Amniotic stem cell (primary cell): ENCODE measurements around the gene RARA.
"Not testable (repeated sequence)": the region's sequence is repeated elsewhere in the genome, so short reads cannot be mapped to it uniquely, and the experiment has no call there.

Experiments
- DNase-seq: peaks from one replicate; lab custom pipeline; 2025; lab: John Stamatoyannopoulos, UW

RARA gene

DNA sequence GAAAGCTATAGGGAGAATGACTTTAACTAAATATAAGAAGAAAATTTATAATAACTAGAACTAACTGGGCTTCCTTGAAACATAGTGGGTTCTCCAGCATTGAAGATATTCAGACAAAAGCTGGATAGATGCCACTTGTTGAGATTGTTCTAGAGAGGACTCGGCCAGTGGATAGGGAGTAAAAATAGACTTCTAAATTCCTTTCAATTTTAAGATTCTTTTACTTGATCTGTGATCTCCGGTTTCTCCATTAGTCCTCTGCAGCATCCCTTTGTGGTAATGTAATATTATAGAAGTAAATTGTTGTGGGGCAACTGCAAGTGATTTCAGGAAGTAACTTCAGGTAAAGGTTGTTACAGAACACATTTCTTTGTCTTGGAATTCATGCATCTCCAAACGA lies 10.3 kb upstream of the RARA start:
- no peak for DNase-seq

DNA sequence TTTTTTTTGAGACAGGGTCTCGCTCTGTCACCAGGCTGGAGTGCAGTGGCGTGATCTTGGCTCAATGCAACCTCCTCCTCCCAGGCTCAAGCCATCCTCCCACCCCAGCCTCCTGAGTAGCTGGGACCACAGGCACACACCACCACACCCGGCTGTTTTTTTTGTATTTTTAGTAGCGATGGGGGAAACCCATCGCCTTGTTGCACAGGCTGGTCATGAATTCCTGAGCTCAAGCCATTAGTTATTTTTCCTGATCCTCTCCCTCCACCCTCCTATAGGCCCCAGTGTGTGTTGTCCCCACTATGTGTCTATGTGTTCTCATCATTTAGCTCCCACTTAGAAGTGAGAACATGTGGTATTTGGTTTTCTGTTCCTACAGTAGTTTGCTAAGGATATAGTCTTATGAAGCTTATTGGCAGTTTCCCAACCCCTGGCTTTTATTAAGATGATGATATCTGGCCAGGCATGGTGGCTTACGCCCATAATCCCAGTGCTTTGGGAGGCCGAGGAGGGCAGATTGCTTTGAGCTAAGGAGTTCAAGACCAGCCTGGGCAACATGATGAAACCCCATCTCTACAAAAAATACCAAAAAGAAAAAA lies 9.7 kb upstream of the RARA start:
- DNase-seq: not testable (repeated sequence)

DNA sequence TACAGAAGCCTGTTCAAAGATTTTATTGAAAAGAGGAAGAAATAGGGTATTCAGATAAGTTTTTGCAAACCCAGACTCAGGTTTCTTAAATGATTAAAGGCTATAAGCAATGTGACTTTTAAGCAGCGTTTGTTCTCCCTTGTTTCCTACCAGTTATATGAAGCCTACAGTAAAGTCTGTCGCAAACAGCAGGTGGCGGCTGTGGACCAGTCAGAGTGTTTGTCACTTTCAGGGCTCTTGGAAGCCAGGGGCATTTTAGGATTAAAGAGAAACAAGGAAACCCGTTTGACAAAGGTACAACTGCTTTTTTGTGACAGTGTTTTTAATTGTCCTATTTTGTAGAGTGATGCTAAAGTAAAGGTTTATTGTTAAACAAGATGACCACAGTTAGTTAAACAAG lies 7.7 kb upstream of the RARA start:
- DNase-seq: no peak

DNA sequence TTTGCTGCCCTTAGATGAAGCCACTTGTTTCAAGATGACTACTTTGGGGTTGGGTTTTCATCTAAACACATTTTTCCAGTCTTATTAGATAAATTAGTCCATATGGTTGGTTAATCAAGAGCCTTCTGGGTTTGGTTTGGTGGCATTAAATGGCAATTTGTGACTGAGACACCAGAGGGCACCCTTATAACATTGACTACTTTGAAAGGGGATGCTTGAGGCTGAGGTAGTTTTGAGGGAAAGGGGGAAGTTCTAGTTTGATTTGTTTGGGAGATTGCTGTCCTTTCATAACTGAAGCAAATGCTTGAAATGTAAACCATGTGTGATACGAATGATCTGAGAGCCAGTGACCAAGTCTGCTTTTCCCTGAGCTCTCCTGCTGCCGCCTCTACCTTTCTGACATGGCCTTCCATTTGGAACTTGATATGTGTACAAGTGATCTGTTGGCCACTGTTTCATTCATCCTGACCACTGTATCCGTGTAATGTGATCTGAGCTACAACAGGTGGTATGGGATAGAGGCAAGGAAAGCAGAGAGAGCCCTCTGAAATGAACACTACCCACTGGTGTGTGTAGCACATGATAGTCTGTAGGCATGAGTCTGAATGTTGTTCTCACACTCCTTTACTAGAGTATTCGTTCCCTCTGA lies 5.8 kb upstream of the RARA start:
- DNase-seq: peak; percentile 40

DNA sequence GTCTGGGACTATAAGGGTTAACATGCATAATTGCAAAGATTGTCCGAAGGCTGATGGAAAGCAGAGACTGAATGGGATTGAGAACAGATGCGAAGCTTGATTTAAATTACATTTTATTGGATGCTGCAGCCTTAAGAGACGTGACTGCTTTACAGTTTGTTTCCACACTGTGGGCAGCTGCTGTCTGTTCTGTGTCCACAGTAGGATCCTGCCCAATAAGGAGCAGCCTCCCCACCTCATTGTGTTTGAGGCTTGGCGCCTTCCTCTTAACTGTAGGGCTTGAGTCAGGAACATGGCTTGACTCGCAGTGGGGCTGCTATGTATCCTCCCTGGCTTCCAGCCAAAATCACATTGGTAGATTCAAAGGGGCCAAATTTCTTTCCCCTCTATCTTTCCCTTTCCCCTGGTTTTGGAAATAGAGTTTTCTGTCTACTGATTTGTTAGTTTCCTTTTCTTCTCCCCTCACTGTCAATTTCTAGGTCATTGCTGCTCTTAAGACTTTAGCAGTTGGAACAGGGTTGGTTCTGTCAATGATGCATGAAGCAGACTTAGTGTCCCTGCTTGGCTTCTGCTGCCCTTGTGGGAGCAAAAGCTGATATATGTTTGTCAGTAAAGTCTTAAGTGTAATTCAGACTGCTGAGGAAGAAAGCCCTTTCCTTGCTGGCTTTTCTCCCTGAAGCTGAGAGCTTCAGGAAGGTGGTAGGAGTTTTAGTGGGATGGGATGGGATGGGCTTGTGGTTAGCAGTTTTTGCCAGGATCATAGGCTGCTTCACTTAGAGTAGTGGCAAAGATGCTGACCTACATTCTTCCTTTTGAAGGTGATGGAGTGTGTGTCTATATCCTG lies 5.0 kb upstream of the RARA start:
- no peak for DNase-seq

DNA sequence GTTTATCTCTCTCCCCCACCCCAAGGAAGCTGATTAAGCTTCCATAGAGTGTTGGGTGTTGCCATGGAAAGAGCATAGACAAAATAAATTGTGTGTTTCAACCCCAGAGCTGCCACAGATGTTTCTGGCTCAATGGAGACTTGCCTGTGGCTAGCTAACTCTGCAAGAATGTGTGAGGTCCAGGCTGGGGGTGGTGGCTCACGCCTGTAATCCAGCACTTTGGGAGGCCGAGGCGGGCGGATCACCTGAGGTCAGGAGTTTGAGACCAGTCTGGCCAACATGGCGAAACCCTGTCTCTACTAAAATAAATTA lies 4.5 kb upstream of the RARA start:
- DNase-seq: not testable (repeated sequence)

DNA sequence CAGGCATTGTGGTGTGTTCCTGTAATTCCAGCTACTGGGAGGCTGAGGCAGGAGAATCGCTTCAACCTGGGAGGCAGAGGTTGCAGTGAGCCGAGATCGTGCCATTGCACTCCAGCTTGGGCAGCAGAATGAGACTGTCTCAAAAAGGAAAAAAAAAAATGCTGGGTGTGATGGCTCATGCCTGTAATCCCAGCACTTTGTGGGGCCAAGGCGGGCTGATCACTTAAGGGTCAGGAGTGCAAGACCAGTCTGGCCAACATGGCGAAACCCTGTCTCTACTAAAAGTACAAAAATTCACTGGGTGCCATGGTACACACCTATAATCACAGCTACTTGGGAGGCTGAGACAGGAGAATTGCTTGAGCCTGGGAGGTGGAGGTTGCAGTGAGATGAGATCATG lies 4.1 kb upstream of the RARA start:
- DNase-seq: not testable (repeated sequence)

DNA sequence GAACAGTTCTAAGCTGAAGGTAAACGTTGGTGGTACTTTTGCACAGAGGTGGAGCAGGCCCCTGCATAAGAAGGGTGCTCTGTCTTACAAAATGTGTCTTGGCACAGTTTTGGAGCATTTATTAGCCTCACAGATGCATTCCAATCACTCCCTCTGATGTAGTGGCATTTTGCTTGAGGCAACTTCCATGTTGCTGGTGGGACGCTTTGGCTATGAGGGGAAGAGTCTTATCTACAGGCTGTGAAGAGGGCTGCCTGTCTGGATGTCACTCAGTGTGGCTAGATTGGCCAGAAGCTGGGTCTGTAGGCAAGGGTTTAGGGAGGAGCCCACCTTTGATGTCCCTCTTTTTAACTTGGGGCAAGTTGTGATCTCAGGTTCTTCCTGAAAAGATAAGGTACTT lies 2.6 kb upstream of the RARA start:
- no peak for DNase-seq

DNA sequence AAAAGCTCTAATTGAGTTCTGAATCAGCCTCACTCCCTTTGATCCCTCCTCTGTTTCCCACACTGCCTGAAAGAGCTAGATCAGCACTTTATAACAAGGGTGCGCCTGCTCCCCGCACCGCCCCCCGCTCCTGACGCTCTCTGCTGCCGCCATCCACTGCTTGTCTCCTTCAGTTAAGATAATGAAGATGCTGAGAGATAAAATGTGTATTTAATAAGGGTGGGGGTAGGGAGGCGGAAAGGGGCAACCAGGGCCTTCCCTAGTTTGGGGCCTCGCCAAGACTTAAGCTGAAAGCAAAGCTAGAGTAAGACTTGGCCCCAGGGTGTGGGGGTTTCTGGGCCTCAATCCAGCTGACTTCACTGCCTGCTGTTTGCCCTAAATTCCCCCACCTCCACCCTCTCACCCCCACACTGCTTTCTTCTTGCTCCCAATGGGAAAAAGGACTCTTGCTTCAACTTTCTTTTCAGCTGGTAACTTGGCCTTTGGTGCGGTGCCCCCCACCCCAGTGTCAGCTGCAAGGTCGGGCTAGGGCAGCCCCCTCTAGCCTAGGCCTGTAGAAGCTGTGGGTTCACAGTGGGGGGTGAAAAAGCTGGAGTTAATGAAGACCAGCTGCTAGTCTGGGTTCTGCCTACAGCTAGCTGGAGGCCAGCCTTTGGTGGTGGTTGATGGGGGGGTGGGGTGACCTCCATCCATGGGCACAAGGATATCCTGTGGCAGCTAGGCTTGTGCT lies 1.8 kb upstream of the RARA start:
- no peak for DNase-seq

DNA sequence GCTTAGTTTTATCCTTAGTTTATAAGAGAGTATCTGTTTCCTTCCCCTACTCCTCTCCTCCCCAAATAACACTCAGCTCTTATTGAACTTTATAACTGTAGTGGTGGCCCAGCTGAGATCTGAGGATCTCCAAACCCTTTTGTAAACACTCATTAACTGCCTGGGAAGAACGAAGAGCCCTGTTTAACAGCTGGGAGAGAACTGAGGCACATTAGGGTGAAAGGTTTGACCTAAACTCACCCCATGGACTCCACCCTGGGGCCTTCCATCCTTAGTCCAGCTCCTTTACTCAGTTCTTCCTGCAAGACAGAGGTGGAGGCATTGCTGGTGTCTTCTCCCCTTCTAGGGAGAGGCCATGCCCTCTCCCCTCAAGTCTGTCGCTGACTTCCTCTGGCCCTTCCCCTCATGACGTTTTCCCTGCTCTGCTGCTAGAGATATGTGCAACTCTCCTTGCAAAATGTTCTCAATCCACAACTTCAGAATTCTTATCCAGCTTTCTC lies 1.2 kb upstream of the RARA start:
- no peak for DNase-seq

DNA sequence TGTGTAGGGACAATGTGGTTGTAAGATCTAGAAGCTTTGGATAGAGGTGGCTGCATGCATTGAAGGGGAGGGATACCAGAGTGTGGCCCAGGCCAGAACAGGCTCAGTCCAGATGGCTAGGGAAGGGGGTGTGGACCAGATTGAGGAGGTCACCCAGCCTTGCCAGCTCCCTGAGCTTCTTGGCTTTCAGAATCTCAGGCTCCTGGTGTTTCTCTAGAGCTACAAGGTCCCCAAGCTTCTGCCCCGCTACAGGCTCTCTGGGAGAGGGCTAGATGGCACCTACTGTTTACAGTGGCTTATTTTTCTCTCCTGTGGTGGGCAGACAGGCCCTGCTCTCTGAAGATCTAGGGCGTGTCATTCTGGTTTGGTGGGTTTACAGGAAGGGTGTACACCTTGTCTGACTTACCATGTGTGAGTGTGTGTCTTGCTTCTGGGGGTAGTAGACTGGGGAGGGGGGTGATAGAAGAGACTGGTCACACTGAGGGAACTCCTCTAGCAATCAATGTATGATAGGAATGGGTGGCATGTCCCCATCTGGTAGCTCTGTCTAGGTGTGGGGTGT lies 1.1 kb downstream of the RARA start:
- DNase-seq: no peak

DNA sequence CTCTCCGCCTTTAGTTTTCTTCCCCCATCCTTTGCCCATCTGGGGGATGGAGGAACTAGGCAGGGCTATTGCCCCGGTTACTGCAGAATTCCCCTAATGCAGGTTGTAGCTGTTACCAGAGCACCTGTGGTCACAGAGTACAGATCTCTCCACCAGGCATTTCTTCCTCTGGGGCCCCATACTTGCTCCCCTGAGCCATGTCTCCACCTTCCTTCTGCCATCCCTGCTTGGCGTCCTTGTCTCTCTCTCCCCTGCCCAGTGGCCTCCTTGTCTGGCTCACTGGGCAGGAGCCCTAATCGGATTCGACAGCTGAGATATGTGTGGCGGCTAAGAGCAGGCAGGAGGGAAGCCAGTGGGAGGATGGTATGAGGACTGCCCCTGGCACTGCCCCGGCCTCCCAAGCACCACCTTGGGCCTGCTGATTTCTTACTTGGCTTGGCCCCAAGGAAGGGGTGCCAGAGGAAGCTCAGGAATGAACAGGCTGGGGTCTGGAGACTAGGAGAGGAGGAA lies 2.0 kb downstream of the RARA start:
- DNase-seq: no peak

DNA sequence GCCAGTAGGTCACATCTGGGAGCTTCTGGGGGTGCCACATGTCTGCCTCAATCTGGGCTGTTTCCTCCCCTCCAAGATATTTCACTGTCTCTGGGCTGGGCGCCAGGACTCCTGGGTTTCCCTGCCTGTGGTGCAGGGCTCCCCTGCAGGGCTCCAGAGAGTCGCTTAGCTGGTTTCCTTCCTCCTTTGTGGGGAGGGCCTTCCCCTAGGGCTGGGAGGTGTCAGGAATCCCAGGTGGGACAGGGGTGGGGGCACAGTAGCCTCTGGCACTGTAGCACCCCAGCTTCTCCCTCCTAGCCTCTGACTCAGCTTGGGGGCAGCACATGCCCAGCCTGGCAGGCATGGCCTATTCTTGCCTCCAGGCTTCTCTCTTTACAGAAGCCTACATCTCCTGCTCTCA lies 2.6 kb downstream of the RARA start:
- no peak for DNase-seq

DNA sequence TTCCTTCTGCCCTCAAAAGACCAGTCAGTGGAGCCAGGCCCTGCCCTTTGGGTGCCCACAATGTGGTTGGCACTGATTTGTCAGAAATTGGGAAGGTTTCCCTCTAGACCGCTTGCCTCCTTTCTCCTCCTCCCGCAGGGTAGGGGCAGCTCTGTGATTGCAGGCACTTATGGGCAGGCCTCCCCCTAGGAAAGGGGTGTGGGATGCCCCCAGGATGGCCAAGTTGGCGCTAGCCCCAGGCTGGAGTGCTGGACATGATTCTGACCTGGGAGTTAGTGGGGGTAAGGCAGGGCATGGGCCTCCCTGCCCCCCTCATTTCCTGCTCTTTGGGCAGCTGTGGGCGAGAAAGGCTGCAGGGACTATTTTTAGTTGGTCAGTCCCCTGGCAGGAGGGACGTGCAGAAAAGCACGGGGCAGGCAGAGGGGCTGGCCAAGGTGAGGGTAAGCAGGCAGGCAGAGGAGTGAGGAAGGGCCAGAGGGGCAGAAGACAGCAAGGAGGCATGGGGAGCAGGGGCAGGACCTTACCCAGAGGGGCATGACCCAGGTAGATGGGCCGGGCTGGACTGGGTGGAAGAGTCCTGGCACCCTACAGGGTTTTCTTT lies 3.3 kb downstream of the RARA start:
- no peak for DNase-seq

DNA sequence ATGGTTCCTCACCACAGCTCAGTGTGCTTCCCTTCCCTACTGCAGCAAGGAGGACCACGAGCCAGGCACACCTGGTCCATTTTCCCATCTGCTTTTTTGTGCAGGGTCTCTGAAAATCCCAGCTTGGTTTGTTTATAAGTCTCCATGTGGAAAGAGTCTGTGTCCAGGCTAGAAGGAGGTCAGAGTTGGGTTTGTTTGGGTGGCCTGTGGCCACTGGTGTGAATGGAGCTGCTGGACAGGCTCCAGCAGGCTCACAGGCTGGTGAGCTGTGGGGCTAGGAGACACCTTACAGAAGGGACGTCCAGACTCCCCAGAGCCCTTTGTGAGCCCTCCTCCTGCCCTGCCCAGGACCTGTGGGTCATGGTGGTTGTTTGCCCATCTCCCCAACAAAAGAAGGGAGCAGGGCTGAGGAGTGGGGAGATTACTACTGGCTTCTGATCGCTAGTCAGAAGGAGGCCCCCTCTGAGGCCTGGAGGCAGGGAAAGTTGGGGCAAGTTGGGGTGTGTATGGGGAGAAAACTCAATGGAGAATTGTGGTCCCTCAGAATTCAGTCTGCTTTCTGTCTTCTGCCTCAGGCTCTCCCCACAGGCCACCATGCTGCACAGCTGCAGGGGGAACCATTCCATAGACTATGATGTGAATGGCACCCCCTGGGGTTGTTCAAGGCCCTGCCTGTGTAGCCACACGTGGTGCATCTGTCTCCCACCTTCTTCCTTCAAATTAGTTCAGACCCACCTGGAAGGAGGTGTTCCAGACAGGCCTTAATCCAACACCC lies 4.1 kb downstream of the RARA start:
- no peak for DNase-seq

DNA sequence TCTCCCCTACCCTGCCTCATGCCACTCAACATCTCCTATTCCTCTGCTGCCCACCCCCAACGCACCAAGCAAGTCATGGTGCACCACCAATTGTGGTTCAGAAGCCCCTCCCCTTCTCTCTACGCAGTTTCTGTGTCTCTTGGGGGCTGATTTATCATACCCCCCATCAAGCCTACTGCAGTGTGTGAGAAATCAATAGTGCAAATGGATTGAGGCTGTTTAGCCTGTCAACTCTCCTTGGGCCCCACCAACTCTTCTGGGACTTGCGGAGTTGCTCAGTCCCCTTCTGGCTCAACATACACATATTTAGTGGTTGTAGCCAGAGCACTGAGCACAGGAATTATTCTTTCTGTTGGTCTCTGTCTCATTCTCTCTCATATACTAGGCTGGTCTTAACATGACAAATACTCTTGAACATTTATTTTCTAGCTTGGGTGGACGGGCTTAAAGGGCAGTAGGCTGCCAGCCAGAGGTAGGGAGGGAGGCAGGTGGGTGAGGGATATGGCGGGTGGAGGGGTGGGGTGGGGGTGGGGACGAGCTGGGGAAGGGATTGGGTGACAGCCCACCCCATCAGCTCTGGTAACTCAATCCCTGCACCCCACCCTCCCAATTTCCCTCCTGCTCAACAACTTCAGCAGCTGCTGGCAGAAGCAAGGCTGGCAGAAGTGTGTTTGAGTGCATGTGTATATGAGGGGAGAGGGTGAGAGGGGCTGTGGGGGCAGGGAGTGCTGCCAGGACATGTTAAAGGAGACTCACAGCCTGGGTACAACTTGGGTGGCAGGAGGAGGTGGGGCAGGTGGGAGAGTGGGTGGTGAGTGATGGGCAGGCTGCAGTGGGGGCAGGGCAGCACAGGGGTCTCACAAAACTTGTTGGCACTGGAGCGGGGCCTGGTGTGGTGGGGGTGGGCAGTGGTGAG lies 4.9 kb downstream of the RARA start:
- no peak for DNase-seq

DNA sequence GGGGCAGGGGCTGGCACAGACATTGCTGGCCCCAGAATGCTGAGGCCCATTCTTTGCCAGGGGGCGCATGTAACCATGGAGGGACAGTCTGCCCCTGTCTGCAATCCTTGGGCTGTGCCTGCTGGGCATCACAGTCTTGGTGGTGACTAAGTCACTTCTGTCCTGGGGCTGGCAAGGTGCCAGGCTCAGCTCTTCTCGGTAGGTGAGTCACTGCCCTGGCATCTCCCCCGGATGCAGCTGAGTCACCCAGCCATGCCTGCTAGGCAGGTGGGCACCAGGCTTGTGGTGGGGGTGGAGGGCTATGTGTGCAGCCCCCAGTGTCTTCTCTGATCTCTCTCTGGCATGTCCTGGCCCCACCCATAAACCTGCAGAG lies 5.6 kb downstream of the RARA start:
- DNase-seq: peak; percentile 85

DNA sequence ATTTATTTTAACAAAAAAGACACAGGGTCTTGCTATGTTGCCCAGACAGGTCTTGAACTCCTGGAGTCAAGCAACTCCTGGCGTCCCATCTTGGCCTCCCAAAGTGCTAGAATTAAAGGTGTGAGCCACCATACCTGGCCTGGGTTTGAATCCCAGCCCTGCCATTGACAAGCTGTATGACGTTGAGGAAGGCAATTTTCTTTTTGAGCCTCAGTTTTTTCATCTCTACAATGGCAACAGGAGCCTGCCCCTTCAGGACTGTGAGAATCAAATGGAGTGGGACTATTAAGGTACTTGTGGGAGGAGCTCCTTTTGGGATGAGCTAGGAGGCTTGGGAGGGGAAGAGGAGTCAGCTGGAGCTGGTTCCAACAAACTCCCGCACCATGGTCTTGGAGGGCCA lies 6.2 kb downstream of the RARA start:
- no peak for DNase-seq

DNA sequence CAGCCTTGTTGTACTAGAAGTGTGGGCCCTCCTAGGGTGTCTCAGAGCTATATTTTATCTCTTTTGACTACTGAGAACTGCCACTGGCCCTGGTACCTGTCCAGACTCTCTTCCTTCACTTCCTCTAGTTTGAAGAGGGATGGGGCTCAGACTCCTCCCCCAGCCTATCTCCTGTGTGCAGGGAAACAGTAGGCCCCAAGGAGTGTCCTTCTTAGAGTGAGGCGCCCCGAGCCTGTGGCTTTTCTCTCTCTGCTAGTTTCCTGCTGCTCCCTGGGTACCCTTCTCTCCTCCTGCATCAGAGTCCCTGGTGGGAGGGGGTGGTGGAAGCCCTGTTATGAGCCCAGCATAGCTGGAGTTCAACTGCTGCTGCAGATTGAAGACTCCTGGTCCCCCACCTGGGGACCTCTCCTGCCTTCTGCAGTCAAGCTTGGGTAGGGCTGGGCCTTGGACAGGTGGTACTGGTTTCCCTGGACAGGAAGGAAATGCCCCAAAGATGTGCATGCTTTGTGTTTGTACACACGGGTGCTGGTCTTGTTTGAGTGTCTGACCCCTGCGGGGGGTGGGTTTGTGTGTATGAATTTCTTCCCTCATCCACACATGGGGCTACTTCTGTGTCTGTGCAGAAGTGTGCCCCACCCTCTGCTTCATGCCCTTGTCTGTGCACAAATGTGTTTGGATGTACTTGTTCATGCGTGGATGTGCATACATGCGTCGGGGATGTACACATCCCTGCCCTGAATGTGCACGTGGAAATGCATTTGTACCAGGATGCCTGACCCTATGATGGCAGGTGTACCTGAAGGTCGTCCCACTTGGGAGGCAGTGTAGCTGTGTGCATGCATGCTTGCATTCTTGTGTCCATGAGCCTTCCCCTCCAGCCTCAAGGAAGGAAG lies 6.9 kb downstream of the RARA start:
- no peak for DNase-seq
